GM12878 (cell line): Measurements from ENCODE around the gene SPIRE1. TPM values are rescaled to one million over a fixed set of nuclear protein-coding genes. Genes with fewer than 3 reads are reported as not detected.

Experiments
- ATAC-seq: fragments of 200-7000 bp; cut with Tn5 transposase; 3 replicates; pipeline ENCODE4 v1.9.1; 2020; ENCODE audit warnings: mild to moderate bottlenecking, moderate library complexity
- BruUV-seq: library from RNA; stranded (reverse); fragments of 400-500 nt; replicated peaks from 2 replicates; lab custom pipeline; 2021; lab: Mats Ljungman, UMichigan
- CTCF ChIA-PET: fragments of 300-600 bp; sonication (Branson Sonifier 250); formaldehyde crosslinking; extraction: SDS; loops from one replicate; lab custom pipeline; 2021; ENCODE audit warnings: inconsistent platforms; lab: Yijun Ruan, JAX
- POLR2A ChIA-PET: fragments of 350-600 bp; formaldehyde crosslinking; extraction: SDS; loops from one replicate; lab custom pipeline; 2021; ENCODE audit warnings: inconsistent platforms; lab: Charles Lee
- RAD21 ChIA-PET: fragments of 300-600 bp; sonication (Branson Sonifier 250); formaldehyde crosslinking; loops from one replicate; lab custom pipeline; 2023; ENCODE audit warnings: antibody characterized with exemption; ENCODE audit not compliant: unreplicated experiment; lab: Charles Lee
- SMC1A ChIA-PET: fragments of 300-600 bp; sonication (Branson Sonifier 250); formaldehyde crosslinking; loops from one replicate; lab custom pipeline; 2023; ENCODE audit not compliant: unreplicated experiment, uncharacterized antibody; lab: Charles Lee
- DNase-seq: peaks from one replicate; pipeline ENCODE4 v3.0.0-alpha.2; 2011; ENCODE audit warnings: low read depth, low spot score
- FAIRE-seq: peaks from 3 replicates; lab custom pipeline; 2011; peaks lifted over from hg19 to GRCh38; lab: Jason Lieb, UNC
- H2AFZ ChIP-seq: 2 replicates; pipeline ENCODE4 v1.6.0; 2011; ENCODE audit warnings: low read depth, low read length, control low read depth; ENCODE audit not compliant: control insufficient read depth
- H3K27ac ChIP-seq: 2 replicates; pipeline ENCODE4 v1.5.1; 2011; ENCODE audit warnings: control low read depth; ENCODE audit not compliant: control insufficient read depth, insufficient read depth
- H3K27me3 ChIP-seq, 2 experiments: replicated peaks in 1 of 2; 2 replicates each; pipeline versions ENCODE4 v1.6.0 to v1.6.1; 2011; ENCODE audit warnings: low read length in 1 of 2; ENCODE audit not compliant: control insufficient read depth in 2 of 2, insufficient read depth in 2 of 2
- H3K36me3 ChIP-seq, 2 experiments: 2 replicates each; pipeline ENCODE4 v1.5.1; 2011; ENCODE audit warnings: low read length in 1 of 2; ENCODE audit not compliant: control insufficient read depth in 2 of 2, insufficient read depth in 2 of 2
- H3K4me1 ChIP-seq: 2 replicates; pipeline ENCODE4 v1.6.1; 2011; ENCODE audit warnings: mild to moderate bottlenecking, low read length, moderate library complexity, mixed read lengths; ENCODE audit not compliant: control insufficient read depth, insufficient read depth
- H3K4me2 ChIP-seq: 2 replicates; pipeline ENCODE4 v1.6.0; 2011; ENCODE audit warnings: control low read depth; ENCODE audit not compliant: control insufficient read depth, insufficient read depth
- H3K4me3 ChIP-seq: fragments of 200-600 bp; sonication (generic); 2 replicates; pipeline ENCODE4 v1.5.1; 2016
- H3K79me2 ChIP-seq: 2 replicates; pipeline ENCODE4 v1.6.0; 2011; ENCODE audit warnings: low read length; ENCODE audit not compliant: control insufficient read depth, insufficient read depth
- H3K9ac ChIP-seq: 2 replicates; pipeline ENCODE4 v1.8.0; 2011; ENCODE audit warnings: low read length, control low read depth, mixed read lengths; ENCODE audit not compliant: control insufficient read depth, insufficient read depth
- H3K9me3 ChIP-seq: replicated peaks from 3 replicates; pipeline ENCODE4 v1.5.1; 2011; ENCODE audit warnings: mild to moderate bottlenecking, low read length; ENCODE audit not compliant: control insufficient read depth, insufficient read depth
- H4K20me1 ChIP-seq: 2 replicates; pipeline ENCODE4 v1.6.0; 2011; ENCODE audit not compliant: control insufficient read depth, insufficient read depth
- ATF7 ChIP-seq: fragments of 450-650 bp; IDR thresholded peaks from 2 replicates; pipeline ENCODE4 v1.6.1; 2016; ENCODE audit warnings: low read depth, mild to moderate bottlenecking
- CHD4 ChIP-seq: fragments of 200-600 bp; sonication (generic); IDR thresholded peaks from 2 replicates; pipeline ENCODE4 v1.6.1; 2016; ENCODE audit warnings: mild to moderate bottlenecking
- IKZF1 ChIP-seq: fragments of 450-650 bp; conservative IDR thresholded peaks from 2 replicates; pipeline ENCODE4 v1.6.1; 2017; ENCODE audit warnings: antibody characterized with exemption, mild to moderate bottlenecking
- RB1 ChIP-seq: fragments of 450-650 bp; formaldehyde crosslinking; IDR thresholded peaks from 2 replicates; pipeline ENCODE4 v1.6.1; 2017; ENCODE audit warnings: mild to moderate bottlenecking, borderline replicate concordance
- ZBTB4 ChIP-seq: fragments of 450-650 bp; formaldehyde crosslinking; IDR thresholded peaks from 2 replicates; pipeline ENCODE4 v1.4.0; 2022; ENCODE audit warnings: mild to moderate bottlenecking, moderate library complexity
- WGBS: methylation state at CpG from one replicate; pipeline ENCODE4 v1.1.6; 2016; ENCODE audit warnings: low lambda C conversion rate; ENCODE audit not compliant: insufficient replicate concordance, insufficient coverage; ENCODE audit errors: missing lambda C conversion rate; 5-methylcytosine and 5-hydroxymethylcytosine counted together
- in situ Hi-C: fragments of 300-500 bp; cut with MboI; formaldehyde crosslinking; loops from 9 replicates; pipeline ENCODE4 v1.14.3; 2018; ENCODE audit warnings: mixed read lengths
- intact Hi-C: fragments of 100-400 bp; cut with micrococcal nuclease; formaldehyde crosslinking; loops from one replicate; pipeline ENCODE4 v1.14.2; 2022; ENCODE audit not compliant: unreplicated experiment
- polyA plus RNA-seq, 11 experiments: library from polyadenylated mRNA; depleted of rRNA in 4 of 11; unstranded in 6 of 11; stranded (reverse) in 5 of 11; fragments of >200 nt; fragmentation: Nextera tagmentation in 4 of 11; fragmentation: Illumina TruSeq in 1 of 11; extraction: Ambion mirVana in 4 of 11; extraction: Trizol in 1 of 11; gene quantifications; 1 replicate in 1 of 11; 2 replicates in 10 of 11; pipeline versions ENCODE4 v1.2.1 to v1.2.3, GENCODE V29; 2011 to 2016; ENCODE audit warnings: inconsistent platforms in 2 of 11, missing spikeins in 2 of 11, low read depth in 1 of 11
- total RNA-seq, 4 experiments: library from RNA; depleted of rRNA in 3 of 4; stranded (reverse); fragments of >200 nt in 3 of 4; fragmentation: Illumina TruSeq in 1 of 4; extraction: Trizol in 1 of 4; gene quantifications; 2 replicates each; pipeline versions ENCODE4 v1.2.1 to v1.2.3, GENCODE V29; 2013 to 2021
- TF ChIP-seq, protein P1 (sequence below): IDR thresholded peaks from 2 replicates; pipeline ENCODE4 v1.6.1; 2011; ENCODE audit warnings: low read depth, low read length, improper control_type of control experiment, borderline replicate concordance

SPIRE1 gene
- total and polyA plus RNA-seq, 10 of the 15 experiments (the other 5 are each of a cell fraction or from before 2014, with no cell fraction given) = 0.18 to 9.2 (median 4.3) TPM

DNA sequence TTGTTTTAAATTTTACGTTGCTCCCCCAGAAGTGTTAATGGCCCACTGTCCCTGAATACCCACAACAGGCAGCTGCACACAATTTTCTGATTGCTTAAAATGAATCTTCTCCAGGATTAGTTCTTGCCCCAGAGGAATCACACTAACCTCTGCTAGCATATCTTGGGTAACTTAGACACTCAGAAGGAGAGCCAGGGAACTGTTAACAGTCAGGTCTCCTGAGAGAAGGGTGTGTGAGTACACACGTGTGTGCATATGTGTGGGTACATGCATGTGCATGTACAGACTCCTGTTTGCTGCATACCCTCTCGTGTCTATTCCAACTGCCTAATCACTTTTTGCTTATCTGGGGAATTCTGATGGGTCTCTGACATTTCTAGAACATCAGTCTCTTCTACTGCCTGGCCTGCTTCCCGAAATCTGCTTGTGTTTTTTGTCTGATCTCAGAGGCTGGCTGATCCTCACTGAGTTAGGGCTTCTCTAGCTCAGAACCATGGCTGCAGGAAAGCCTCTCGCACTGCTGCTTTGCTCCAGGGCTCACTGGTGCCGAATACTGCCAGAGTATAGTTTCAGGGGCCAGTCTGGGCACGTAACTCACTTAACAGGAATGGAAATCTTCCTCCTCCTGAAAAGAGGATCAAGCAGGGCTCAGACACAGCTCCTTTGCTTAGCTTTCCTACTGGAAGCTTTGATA lies 187.4 kb downstream of the SPIRE1 start:
- H3K4me3 ChIP-seq = no peak overlapping the region
- ChIA-PET CTCF (no interaction called here), POLR2A (no interaction called here), RAD21 (interaction anchor here (0.6 kb wide), 2 partner anchors 34 to 254 kb away, joined by 3 to 4 read pairs; no protein-coding TSS in a partner anchor), SMC1A (no interaction called here)
- no peaks in the 10 kb centered on the region for H3K9me3 ChIP-seq
- no peak overlapping the region for H3K9ac ChIP-seq
- no peak for DNase-seq
- H3K36me3 ChIP-seq = no peaks in the 10 kb centered on the region
- no peak overlapping the region for H3K27ac ChIP-seq
- no TSS peak for BruUV-seq
- H4K20me1 ChIP-seq = no peaks in the 10 kb centered on the region
- ATAC-seq = no peak
- no peaks in the 10 kb centered on the region for H3K79me2 ChIP-seq
- H3K4me2 ChIP-seq = no peak overlapping the region
- H3K27me3 ChIP-seq = no peaks in the 10 kb centered on the region
- FAIRE-seq = no peak
- H3K4me1 ChIP-seq = no peaks in the 10 kb centered on the region
- intact Hi-C loops = no loop called here
- 48% methylated on average over 7 of the region's 7 CpGs for WGBS
- no peak overlapping the region for H2AFZ ChIP-seq
- TF ChIP-seq ATF7 (no peak), CHD4 (no peak), ZBTB4 (CRISPR knock-in tag) (no peak), IKZF1 (no peak), RB1 (no peak)
- TF ChIP-seq, protein P1, sequence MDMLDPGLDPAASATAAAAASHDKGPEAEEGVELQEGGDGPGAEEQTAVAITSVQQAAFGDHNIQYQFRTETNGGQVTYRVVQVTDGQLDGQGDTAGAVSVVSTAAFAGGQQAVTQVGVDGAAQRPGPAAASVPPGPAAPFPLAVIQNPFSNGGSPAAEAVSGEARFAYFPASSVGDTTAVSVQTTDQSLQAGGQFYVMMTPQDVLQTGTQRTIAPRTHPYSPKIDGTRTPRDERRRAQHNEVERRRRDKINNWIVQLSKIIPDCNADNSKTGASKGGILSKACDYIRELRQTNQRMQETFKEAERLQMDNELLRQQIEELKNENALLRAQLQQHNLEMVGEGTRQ = no peak
- in situ Hi-C loops = no loop called here
